SK-N-MC (cell line): ENCODE measurements around the gene CLHC1.

Experiments
- DNase-seq: peaks from one replicate; pipeline ENCODE4 v3.0.0-alpha.2; 2011; ENCODE audit warnings: low read depth, low spot score
- H3K27ac ChIP-seq: fragments of 200-600 bp; sonication (generic); 2 replicates; pipeline ENCODE4 v1.5.1; 2016; ENCODE audit warnings: mixed run types
- H3K36me3 ChIP-seq: fragments of 200-600 bp; sonication (generic); 2 replicates; pipeline ENCODE4 v1.6.1; 2017; ENCODE audit warnings: antibody characterized with exemption, low read length, mixed read lengths; ENCODE audit not compliant: insufficient read depth
- H3K4me3 ChIP-seq: fragments of 200-600 bp; sonication (generic); 2 replicates; pipeline ENCODE4 v1.5.1; 2016
- H3K9ac ChIP-seq: fragments of 200-600 bp; sonication (generic); 2 replicates; pipeline ENCODE4 v1.8.0; 2017; ENCODE audit warnings: mixed run types, mixed read lengths; ENCODE audit not compliant: insufficient read length
- H3K9me3 ChIP-seq: fragments of 200-600 bp; sonication (generic); 2 replicates; pipeline ENCODE4 v1.6.1; 2017; ENCODE audit warnings: low read depth, mild to moderate bottlenecking, antibody characterized with exemption, low read length, moderate library complexity, mixed read lengths
- EZH2 ChIP-seq: fragments of 200-600 bp; sonication (generic); IDR thresholded peaks from one replicate; pipeline ENCODE4 v1.6.1; 2017; ENCODE audit warnings: antibody characterized with exemption
- FOXP2 ChIP-seq: optimal IDR thresholded peaks from 2 replicates; pipeline ENCODE3; 2011; ENCODE audit warnings: mild to moderate bottlenecking, moderate library complexity; ENCODE audit not compliant: insufficient read depth; ENCODE audit errors: extremely low read length, control extremely low read depth
- POLR2AphosphoS5 ChIP-seq: IDR thresholded peaks from 2 replicates; pipeline ENCODE4 v1.6.1; 2012; ENCODE audit warnings: mild to moderate bottlenecking, low read depth, low read length, borderline replicate concordance

Gene CLHC1

DNA sequence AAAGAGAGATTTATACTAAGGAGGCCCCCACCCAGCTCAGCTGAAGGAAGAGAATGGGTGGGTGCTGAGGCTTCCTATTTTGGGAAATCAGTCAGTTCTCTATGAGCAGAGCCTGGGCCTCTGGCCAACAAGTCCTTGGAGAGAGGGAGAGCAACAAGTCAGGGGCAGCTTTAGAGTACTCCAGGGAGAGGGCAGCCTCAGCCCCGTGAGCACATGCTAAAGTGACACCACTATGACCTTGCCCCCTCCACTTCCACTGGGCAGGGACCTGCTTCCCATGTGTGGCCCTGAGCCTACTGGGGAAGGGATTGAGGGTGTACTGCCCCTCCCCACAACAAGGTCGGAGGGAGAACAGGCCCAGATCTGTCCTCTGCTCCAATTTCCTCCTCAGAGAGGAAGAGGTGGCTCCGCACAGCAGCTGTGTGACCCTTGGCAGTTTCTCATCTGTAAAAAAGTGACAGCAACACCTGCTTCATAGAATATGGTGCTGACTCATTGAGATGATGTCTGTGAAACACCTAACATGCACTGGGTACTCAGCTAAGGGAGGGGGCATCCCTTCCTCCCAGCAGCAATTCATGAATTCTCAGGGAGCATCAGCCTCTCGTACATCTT, 72.9 kb downstream of the CLHC1 start:
- TF ChIP-seq POLR2AphosphoS5 (no peak), EZH2 (no peak), FOXP2 (no peak)
- Histone ChIP-seq H3K36me3 (no peaks in the 10 kb centered on the region), H3K27ac (no peak overlapping the region), H3K4me3 (no peak overlapping the region), H3K9me3 (no peaks in the 10 kb centered on the region), H3K9ac (no peak overlapping the region)
- no peak for DNase-seq

DNA sequence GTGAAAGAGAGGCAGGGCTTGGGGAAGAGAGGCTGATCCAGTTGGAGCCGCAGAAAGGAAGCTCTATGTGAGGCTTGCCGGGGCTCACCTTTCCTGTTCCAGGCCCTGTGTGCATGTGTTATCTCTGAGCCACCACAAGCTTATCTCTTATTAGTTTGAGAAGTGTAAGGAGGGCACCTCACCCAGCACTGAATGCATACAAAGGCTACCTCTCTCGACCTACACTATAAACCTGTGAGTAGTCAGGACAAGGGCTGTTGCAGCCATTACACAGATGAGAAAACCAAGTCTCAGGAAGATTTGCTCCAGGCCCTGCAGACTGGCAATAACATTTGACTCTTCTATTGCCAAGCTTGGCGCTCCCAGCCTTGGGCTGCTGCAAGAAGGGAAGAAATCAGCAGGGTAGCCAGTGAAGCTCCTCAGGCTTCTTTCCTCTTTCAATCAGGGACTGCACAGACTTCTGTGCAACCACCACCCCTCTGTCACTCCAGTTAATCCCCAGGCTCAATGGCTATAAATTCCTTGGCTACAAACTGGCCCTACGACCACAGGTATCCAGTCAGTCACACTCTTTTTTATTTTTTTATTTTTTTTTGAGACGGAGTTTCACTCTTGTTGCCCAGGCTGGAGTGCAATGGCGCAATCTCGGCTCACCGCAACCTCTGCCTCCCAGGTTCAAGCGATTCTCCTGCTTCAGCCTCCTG, 73.8 kb downstream of the CLHC1 start:
- no peak for DNase-seq
- Histone ChIP-seq H3K4me3 (no peak overlapping the region), H3K27ac (no peak overlapping the region), H3K36me3 (no peaks in the 10 kb centered on the region), H3K9ac (no peak overlapping the region), H3K9me3 (no peaks in the 10 kb centered on the region)
- TF ChIP-seq EZH2 (no peak), FOXP2 (no peak), POLR2AphosphoS5 (no peak)

DNA sequence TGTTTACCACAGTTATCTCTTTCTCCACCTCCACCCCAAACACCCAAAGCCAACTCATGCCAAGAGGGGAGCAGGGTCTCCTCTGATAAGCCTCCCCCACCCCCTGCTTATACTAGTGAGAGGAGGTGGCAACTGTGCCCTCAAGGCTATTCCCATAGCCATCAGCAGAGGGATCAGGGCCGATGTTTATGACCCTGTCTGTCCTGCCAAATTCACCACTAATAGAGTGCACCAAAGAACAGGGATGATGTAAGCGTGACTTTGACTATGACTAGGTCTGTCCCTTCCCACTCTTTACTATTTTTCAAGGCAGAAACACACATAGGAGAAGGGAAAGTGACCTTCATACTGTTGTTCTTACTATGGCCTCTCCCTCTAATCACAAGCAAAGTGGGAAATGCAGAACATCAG, 74.6 kb downstream of the CLHC1 start:
- H3K4me3 ChIP-seq, result no peak overlapping the region
- H3K9ac ChIP-seq, result no peak overlapping the region
- no peaks in the 10 kb centered on the region for H3K36me3 ChIP-seq
- TF ChIP-seq EZH2 (no peak), POLR2AphosphoS5 (no peak), FOXP2 (no peak)
- no peaks in the 10 kb centered on the region for H3K9me3 ChIP-seq
- H3K27ac ChIP-seq, result no peak overlapping the region
- DNase-seq, result no peak

DNA sequence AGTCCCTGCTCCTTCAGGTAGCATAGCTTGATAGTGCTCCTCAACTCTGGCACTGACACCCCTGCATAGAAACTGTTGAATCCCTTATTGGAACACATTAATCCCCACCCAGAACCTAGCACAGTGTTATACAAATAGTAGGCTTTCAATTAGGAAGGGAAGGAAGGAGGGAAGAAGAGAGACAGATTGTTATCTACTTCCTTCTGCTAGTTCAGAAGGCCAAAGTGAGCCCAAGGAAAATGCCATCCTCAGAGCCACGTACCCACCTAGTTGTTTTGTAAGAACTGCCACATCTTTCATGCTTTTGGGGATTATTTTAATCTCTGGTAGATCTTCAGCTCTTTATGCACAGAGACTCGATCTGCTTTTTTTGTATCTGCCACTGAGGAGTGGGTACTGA, 75.1 kb downstream of the CLHC1 start:
- no peaks in the 10 kb centered on the region for H3K36me3 ChIP-seq
- H3K9ac ChIP-seq, result no peak overlapping the region
- H3K9me3 ChIP-seq, result no peaks in the 10 kb centered on the region
- DNase-seq, result no peak
- H3K27ac ChIP-seq, result peak overlapping the region; percentile 59; the same call in 1 of the 2 replicates
- TF ChIP-seq FOXP2, result no peak
- TF ChIP-seq POLR2AphosphoS5, result no peak
- TF ChIP-seq EZH2, result no peak
- H3K4me3 ChIP-seq, result no peak overlapping the region

DNA sequence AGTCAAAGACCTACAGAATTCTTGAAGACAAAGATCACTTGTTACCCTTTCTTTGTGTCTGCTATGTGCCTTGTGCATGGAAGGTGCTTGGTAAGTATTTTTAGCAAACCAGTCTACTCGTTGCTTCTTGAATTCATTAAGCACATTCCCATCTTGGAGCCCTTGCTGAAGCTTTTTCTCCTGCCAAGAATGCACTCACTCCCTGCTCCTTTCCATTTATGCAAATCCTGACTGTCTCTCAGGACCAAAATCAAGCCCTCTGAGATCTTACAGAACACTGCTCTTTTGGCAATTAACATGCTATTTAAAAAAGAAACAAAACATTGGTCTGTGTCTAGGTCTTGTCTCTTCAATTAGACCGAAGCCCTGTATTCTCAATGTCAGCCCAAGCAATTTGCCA, 75.8 kb downstream of the CLHC1 start:
- Histone ChIP-seq H3K27ac (peak overlapping the region; percentile 59), H3K9me3 (no peaks in the 10 kb centered on the region), H3K4me3 (peak overlapping the region; percentile 27; the same call in 1 of the 2 replicates), H3K36me3 (no peaks in the 10 kb centered on the region), H3K9ac (no peak overlapping the region)
- no peak for DNase-seq
- TF ChIP-seq EZH2, result no peak
- no peak for TF ChIP-seq POLR2AphosphoS5
- no peak for TF ChIP-seq FOXP2

DNA sequence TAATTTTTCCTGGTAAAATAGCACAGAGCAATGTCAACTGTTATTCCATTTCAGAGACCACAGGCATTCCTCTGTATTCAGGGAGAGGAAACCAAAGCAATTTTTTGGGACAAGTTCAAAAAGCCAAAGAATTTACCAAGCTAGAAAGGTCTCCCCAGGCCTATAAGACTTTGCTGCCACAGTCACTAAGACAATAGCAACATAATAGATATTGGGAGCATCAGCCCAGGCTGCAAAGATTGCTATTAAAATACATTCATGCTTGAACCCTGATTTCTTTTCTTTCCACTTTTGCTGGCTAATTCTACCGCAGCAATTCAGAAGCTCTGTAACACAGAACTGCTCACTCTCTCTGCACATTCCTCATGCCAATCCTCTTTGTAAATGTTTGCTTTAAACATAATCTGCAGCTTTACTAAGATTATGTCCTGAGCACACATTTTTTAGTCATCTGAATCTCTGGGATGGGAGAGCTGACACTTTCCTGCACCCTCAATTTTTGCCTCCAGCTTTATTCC, 76.3 kb downstream of the CLHC1 start:
- no peaks in the 10 kb centered on the region for H3K36me3 ChIP-seq
- H3K9me3 ChIP-seq, result no peaks in the 10 kb centered on the region
- peak overlapping the region; percentile 59 for H3K27ac ChIP-seq
- no peak overlapping the region for H3K9ac ChIP-seq
- no peak for DNase-seq
- TF ChIP-seq EZH2 (no peak), FOXP2 (no peak), POLR2AphosphoS5 (no peak)
- peak overlapping the region; percentile 27; the same call in 1 of the 2 replicates for H3K4me3 ChIP-seq

DNA sequence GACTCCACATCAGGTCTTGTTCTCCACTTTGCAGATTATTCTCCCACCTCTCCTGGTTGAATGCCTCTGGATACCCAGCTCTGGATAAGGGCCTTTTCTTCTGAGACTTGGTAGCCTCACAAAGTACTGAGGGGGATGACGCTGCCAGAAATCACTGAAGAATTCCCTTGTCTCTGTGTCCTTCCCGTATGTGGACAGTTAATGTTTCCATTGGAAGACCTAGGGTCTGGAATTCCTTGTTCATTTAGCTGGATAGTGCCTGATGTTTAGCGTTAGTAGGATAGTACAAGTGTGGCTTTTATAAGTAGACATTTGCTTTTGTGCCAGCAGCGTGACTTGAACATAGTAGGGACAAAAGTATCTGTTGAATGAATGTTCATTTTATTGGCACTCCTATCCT, 76.9 kb downstream of the CLHC1 start:
- Histone ChIP-seq H3K4me3 (no peak overlapping the region), H3K9ac (no peak overlapping the region), H3K36me3 (no peaks in the 10 kb centered on the region), H3K27ac (peak overlapping the region; percentile 59; the same call in 1 of the 2 replicates), H3K9me3 (no peaks in the 10 kb centered on the region)
- TF ChIP-seq EZH2 (no peak), FOXP2 (no peak), POLR2AphosphoS5 (no peak)
- DNase-seq, result no peak

DNA sequence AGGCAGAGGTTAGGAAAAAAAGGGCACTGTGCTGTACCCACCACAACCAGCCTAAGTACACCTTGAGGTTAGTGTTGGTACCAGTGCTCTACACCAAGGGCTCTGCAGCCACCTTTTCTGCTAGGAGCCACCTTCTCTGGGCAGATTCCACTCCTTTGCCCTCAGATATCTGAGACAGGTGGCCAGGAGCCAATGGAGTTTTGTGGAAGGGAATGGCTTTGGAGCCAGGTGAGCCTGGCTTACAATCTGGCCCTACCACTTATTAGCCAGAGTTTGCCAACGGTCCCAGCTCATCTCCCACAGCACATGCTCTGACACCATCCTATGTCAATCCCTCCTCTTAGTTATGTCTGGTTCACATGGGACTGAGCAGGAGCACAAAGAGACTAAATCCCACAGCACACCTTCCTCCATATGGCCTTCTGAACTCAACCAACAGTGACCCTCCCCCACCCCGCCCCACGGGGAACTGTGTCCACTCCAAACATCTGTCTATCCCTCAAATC, 77.5 kb downstream of the CLHC1 start:
- no peak for DNase-seq
- Histone ChIP-seq H3K9ac (no peak overlapping the region), H3K27ac (peak overlapping the region; percentile 14; the same call in 1 of the 2 replicates), H3K9me3 (no peaks in the 10 kb centered on the region), H3K36me3 (no peaks in the 10 kb centered on the region), H3K4me3 (no peak overlapping the region)
- TF ChIP-seq POLR2AphosphoS5 (no peak), EZH2 (no peak), FOXP2 (no peak)
